PC-3 (cell line): ENCODE measurements around the gene ANXA6.

Experiments
- CTCF ChIP-seq: fragments of 300-600 bp; sonication (generic); conservative IDR thresholded peaks from 2 replicates; pipeline ENCODE4 v1.5.1; 2017; ENCODE audit warnings: antibody characterized with exemption, low read depth, mild to moderate bottlenecking, low read length
- EZH2 ChIP-seq: fragments of 300-600 bp; sonication (generic); IDR thresholded peaks from one replicate; pipeline ENCODE4 v1.6.1; 2017; ENCODE audit warnings: antibody characterized with exemption, mild to moderate bottlenecking, low read length; ENCODE audit not compliant: unreplicated experiment

- TF ChIP-seq CTCF (peak; percentile 22; the same call in 1 of the 2 replicates), EZH2 (no peak)
These were observed 99.3 kb downstream of the ANXA6 start for GRCh38 chr5:151058301-151058700.
